ENCODE measurements around the gene CGB7. TPM values are rescaled to one million over a fixed set of nuclear protein-coding genes. Genes with fewer than 3 reads are reported as not detected.
A peak's percentile ranks its signal among the peaks of the same experiment; 100 is the strongest.

CGB7 gene
- total and polyA plus RNA-seq, 2 of the 13 experiments (the other 11 are each of a cell fraction or from before 2014, with no cell fraction given): 0.07 TPM; not detected in 1

- no peak for TF ChIP-seq AHDC1 (CRISPR knock-in tag; IDR thresholded peaks at IDR 0.05; ENCODE audit: borderline replicate concordance)
- no peak for TF ChIP-seq ZSCAN9 (CRISPR knock-in tag; IDR thresholded peaks at IDR 0.05; ENCODE audit: borderline replicate concordance)
- no peak for TF ChIP-seq STAT6 (CRISPR knock-in tag; IDR thresholded peaks at IDR 0.05; ENCODE audit: borderline replicate concordance)
- no peak for TF ChIP-seq ZHX1 (CRISPR knock-in tag; IDR thresholded peaks at IDR 0.05; ENCODE audit: low read depth)
- TF ChIP-seq HNRNPK (IDR thresholded peaks at IDR 0.05; ENCODE audit: low read depth, low read length, poor library complexity, severe bottlenecking): peak; percentile 39
- no peak for TF ChIP-seq CREBL2 (CRISPR knock-in tag; IDR thresholded peaks at IDR 0.05; ENCODE audit: borderline replicate concordance)
- no peak for TF ChIP-seq HDAC1 (CRISPR knock-in tag; IDR thresholded peaks at IDR 0.05)
- no peak for TF ChIP-seq PCBP2 (optimal IDR thresholded peaks at IDR 0.05; ENCODE audit: low read depth, low read length, poor library complexity, severe bottlenecking)
- peak; percentile 52 for TF ChIP-seq CTCF (CRISPR knock-in tag; IDR thresholded peaks at IDR 0.05)
- TF ChIP-seq SKI (IDR thresholded peaks at IDR 0.05; ENCODE audit: partially characterized antibody): peak; percentile 50
- no peak for TF ChIP-seq TFAP4 (IDR thresholded peaks at IDR 0.05; ENCODE audit: borderline replicate concordance, low read depth)
- no peak for TF ChIP-seq ZNF589 (CRISPR knock-in tag; conservative IDR thresholded peaks at IDR 0.05)
- TF ChIP-seq ZNF3 (CRISPR knock-in tag; IDR thresholded peaks at IDR 0.05): no peak
- no peak for TF ChIP-seq JUN (CRISPR knock-in tag; IDR thresholded peaks at IDR 0.05)
These were observed 38.2 kb downstream of the CGB7 start (continued) for GRCh38 chr19:49019242-49019932.
